ENCODE data around the gene PRKAR1B. TPM values are rescaled to one million over a fixed set of nuclear protein-coding genes. Genes with fewer than 3 reads are reported as not detected.

Gene PRKAR1B
- total RNA-seq: 8.0 and 8.6 TPM in 2 replicates
- 6.3 TPM for total RNA-seq (2013)
- 4.5 and 4.9 TPM in 2 replicates for polyA plus RNA-seq
- 3.9 and 14.6 TPM in 2 replicates for polyA minus RNA-seq

GRCh38 chr7:727104-727805 lies at the start of gene PRKAR1B:
Gene PRKAR1B, minus strand, starts transcription at chr7:727281. Its CDS starts 15,776 bp downstream, at chr7:711505.
- no peaks in the 10 kb centered on the region for H3K9me3 Mint-ChIP-seq (ENCODE audit: insufficient read depth)
- H3K4me3 ChIP-seq (ENCODE audit: control extremely low read depth in 1 of 5, extremely low read depth in 1 of 5, insufficient read depth in 1 of 5, low read depth in 2 of 5, low read length in 4 of 5): peak within 1 kb of the TSS; percentile 35 to 87 (median 66)
- peak within 1 kb of the TSS; percentile 86 for H3K4me3 Mint-ChIP-seq
- TF ChIP-seq CTCF (IDR thresholded peaks at IDR 0.05): no peak
- TF ChIP-seq EZH2 (IDR thresholded peaks at IDR 0.05; ENCODE audit: borderline replicate concordance, insufficient read depth, low read depth, low read length, poor library complexity, severe bottlenecking): no peak
- no peaks in the 10 kb centered on the region for H3K27me3 ChIP-seq (replicated peaks in 1 of 4; ENCODE audit: control extremely low read depth in 1 of 4, control insufficient read depth in 3 of 4, insufficient read depth in 4 of 4, low read length in 3 of 4)
- CTCF ChIA-PET: no interaction called here
- peak within 1 kb of the TSS; percentile 85 for H3K27ac Mint-ChIP-seq
- no peaks in the 10 kb centered on the region for H3K27me3 Mint-ChIP-seq
- peak within 1 kb of the TSS; percentile 91 for H2AFZ ChIP-seq (ENCODE audit: insufficient read depth, low read depth, low read length, poor library complexity, severe bottlenecking)
- peak within 1 kb of the TSS; percentile 75 for H3K9ac ChIP-seq (ENCODE audit: low read length)
- intact Hi-C loops (cut with micrococcal nuclease): loop anchor here (10.0 kb wide), 1 partner anchor 88 kb away; no protein-coding TSS in a partner anchor
- H3K4me2 ChIP-seq (replicated peaks; ENCODE audit: low read depth, low read length, poor library complexity, severe bottlenecking): peak within 1 kb of the TSS; percentile 94
- WGBS (ENCODE audit: insufficient coverage): under 1% methylated on average over 25 of the region's 66 CpGs
- peak; percentile 40 for DNase-seq
- peak; percentile 45 for ATAC-seq (ENCODE audit: low read depth)
- peaks cover 39% of the 10 kb centered on the region for H3K79me2 ChIP-seq (ENCODE audit: control insufficient read depth, insufficient read depth, low read length)
- H3K36me3 ChIP-seq (replicated peaks in 1 of 2; ENCODE audit: control extremely low read depth in 1 of 2, control insufficient read depth in 1 of 2, extremely low read depth in 1 of 2, insufficient read depth in 2 of 2, low read length in 1 of 2): peaks cover 0 to 6% of the 10 kb centered on the region in 2 experiments
- H3K27ac ChIP-seq (ENCODE audit: low read length in 2 of 2): peak within 1 kb of the TSS; percentile 29 to 76
- H4K20me1 ChIP-seq (ENCODE audit: control insufficient read depth, insufficient read depth, low read length, poor library complexity, severe bottlenecking): no peaks in the 10 kb centered on the region
- H3K9me3 ChIP-seq (ENCODE audit: control extremely low read depth in 1 of 3, control insufficient read depth in 2 of 3, insufficient read depth in 1 of 3, low read length in 2 of 3): no peaks in the 10 kb centered on the region
- POLR2A ChIA-PET: interaction anchor here (0.6 kb wide), 2 partner anchors 196 to 303 kb away, joined by 3 to 5 read pairs; no protein-coding TSS in a partner anchor
- H3K4me1 ChIP-seq (ENCODE audit: control insufficient read depth in 2 of 2, insufficient read depth in 2 of 2, low read length in 2 of 2): peaks cover 16 to 21% of the 10 kb centered on the region in 2 donors
- H3K4me1 Mint-ChIP-seq: peaks cover 25% of the 10 kb centered on the region

GRCh38 chr7:776381-776780 lies 49.3 kb upstream of the PRKAR1B start:
- Mint-ChIP-seq H3K9me3 (ENCODE audit: insufficient read depth) (no peaks in the 10 kb centered on the region), H3K27me3 (no peaks in the 10 kb centered on the region), H3K4me3 (no peak overlapping the region), H3K4me1 (no peaks in the 10 kb centered on the region), H3K27ac (no peak overlapping the region)
- Histone ChIP-seq H3K79me2 (ENCODE audit: control insufficient read depth, insufficient read depth, low read length) (no peaks in the 10 kb centered on the region), H3K27me3 (replicated peaks in 1 of 4; ENCODE audit: control extremely low read depth in 1 of 4, control insufficient read depth in 3 of 4, insufficient read depth in 4 of 4, low read length in 3 of 4) (no peaks in the 10 kb centered on the region), H4K20me1 (ENCODE audit: control insufficient read depth, insufficient read depth, low read length, poor library complexity, severe bottlenecking) (no peaks in the 10 kb centered on the region), H2AFZ (ENCODE audit: insufficient read depth, low read depth, low read length, poor library complexity, severe bottlenecking) (no peak overlapping the region), H3K27ac (ENCODE audit: low read length in 2 of 2) (no peak overlapping the region), H3K4me3 (ENCODE audit: control extremely low read depth in 1 of 5, extremely low read depth in 1 of 5, insufficient read depth in 1 of 5, low read depth in 2 of 5, low read length in 4 of 5) (no peak overlapping the region), H3K9me3 (ENCODE audit: control extremely low read depth in 1 of 3, control insufficient read depth in 2 of 3, insufficient read depth in 1 of 3, low read length in 2 of 3) (no peaks in the 10 kb centered on the region), H3K9ac (ENCODE audit: low read length) (no peak overlapping the region), H3K4me1 (ENCODE audit: control insufficient read depth in 2 of 2, insufficient read depth in 2 of 2, low read length in 2 of 2) (no peaks in the 10 kb centered on the region), H3K4me2 (replicated peaks; ENCODE audit: low read depth, low read length, poor library complexity, severe bottlenecking) (no peak overlapping the region), H3K36me3 (replicated peaks in 1 of 2; ENCODE audit: control extremely low read depth in 1 of 2, control insufficient read depth in 1 of 2, extremely low read depth in 1 of 2, insufficient read depth in 2 of 2, low read length in 1 of 2) (peaks cover 0 to 22% of the 10 kb centered on the region in 2 experiments)
- 97% methylated on average over 4 of the region's 10 CpGs for WGBS (ENCODE audit: insufficient coverage)
- ChIA-PET POLR2A (no interaction called here), CTCF (interaction anchor here (1.4 to 4.0 kb wide), 3 partner anchors 10 to 454 kb away, joined by 3 to 19 read pairs (median 3); no protein-coding TSS in a partner anchor)
- intact Hi-C loops (cut with micrococcal nuclease): no loop called here
- ATAC-seq (ENCODE audit: low read depth) (no peak), DNase-seq (no peak)
- TF ChIP-seq EZH2 (IDR thresholded peaks at IDR 0.05; ENCODE audit: borderline replicate concordance, insufficient read depth, low read depth, low read length, poor library complexity, severe bottlenecking): no peak
- TF ChIP-seq CTCF (IDR thresholded peaks at IDR 0.05): no peak

All from B cell (primary cell).